G401.6 (cell line): ENCODE results near the gene VCL.

Source experiments
- FAIRE-seq: peaks from 2 replicates; lab custom pipeline; 2012; peaks lifted over from hg19 to GRCh38; lab: Jason Lieb, UNC

VCL gene

DNA sequence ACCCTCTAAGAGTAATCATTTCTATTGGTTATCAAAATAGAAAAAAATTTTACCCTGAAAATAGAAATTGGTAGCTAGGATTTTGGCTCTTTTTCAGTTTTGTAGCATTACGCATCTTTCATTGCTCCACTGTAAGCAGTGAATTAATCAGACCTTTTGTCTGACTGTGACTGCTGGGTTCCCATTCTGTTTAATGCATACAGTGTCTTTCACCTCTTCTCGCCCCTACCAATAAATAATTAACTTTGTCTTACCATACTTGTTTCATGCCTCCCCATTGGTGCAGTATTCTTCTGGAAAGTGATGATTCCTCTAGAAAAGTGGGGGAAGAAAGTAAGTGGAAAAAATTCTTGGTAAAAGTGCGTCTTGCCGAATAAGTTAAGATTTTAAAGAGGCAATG lies 79.5 kb downstream of the VCL start:
- FAIRE-seq = no peak

DNA sequence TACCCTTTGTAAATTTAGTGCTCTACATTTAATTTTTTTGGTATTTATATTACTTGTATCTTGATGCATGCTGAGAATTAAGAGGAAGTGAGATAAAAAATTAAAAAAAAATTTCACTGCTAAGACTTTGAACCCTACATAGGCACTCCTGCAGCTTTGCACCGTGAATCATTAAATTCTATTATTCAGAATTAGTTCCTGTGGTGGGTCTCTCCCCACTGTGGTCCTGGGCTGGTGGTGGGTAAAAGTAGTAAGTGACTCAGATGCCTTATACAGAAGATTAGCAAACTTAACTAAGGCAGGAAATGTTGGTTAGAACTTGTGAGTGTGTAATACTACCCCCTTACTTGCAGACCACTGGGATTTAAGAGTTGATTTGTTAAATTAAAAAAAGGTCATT lies 80.1 kb downstream of the VCL start:
- no peak for FAIRE-seq

DNA sequence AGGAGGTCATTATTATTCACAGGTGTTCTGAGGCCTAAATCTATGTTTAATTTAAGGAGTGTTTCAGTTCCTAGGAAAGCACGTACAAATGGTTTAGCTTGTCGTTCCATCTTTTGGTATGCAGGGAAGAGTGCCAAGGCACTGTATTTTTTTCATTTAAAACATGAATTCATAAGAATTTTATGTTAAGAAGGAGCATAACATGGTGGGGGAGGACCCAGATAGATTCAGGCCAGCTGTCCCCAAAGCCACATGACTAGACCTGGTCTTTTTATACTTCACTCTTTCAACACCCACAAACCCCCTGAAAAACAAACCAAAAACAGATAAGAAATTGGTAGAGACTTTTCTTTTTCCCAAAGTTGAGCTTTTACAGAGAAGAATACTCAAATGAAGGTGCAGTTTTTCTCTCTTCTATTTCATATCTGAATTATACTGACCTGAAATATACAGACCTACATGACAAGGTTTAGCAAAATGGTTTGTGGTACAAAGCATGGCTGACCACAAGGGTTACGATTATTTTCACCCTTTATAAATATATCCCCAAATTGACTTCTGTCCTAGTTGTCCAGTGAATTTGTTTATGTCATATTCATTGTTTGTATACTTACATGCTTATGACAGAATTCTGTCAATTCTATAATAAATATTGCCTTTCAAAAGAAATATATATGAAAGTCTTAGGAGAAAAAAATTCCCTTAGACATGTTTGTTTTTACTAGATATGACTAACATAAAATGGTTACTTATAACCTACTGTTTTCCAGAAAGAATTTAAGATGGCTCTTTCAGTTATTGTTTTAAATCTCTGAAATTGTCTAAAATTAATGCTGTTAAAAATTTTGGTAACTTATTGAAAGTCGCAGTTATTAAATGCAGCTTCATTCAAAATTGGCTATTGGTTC lies 81.4 kb downstream of the VCL start:
- FAIRE-seq = peak; percentile 17

DNA sequence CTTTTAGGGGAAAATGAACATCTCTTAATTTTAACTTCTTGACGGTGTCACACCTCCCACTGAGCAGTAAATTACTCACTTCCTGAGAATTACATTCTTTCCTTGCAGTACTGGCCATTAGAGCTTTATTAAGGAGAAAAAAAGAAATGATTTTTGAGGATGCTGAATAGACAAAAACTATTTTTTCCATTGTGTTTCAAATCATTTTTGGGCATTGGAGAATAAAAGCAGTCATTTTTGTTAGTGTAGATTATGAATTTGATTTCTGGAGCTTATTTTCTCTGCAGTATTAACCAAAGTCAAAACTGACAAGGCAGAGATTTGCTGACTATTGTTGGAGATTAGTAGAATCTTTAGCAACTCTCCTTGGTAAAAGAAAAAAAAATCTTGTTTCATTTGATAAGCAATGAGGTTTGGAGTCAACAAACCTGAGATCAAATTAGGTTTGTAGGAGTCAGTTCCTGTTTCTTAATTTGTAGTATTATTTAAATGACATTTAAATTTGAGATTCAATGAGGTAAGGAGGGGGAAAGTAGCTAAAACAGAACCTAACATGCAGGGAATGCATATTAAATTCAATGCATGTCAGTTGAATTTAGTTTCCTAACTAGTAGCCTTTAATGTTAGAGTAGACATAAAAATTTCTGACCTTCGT lies 82.1 kb downstream of the VCL start:
- FAIRE-seq = peak; percentile 91

DNA sequence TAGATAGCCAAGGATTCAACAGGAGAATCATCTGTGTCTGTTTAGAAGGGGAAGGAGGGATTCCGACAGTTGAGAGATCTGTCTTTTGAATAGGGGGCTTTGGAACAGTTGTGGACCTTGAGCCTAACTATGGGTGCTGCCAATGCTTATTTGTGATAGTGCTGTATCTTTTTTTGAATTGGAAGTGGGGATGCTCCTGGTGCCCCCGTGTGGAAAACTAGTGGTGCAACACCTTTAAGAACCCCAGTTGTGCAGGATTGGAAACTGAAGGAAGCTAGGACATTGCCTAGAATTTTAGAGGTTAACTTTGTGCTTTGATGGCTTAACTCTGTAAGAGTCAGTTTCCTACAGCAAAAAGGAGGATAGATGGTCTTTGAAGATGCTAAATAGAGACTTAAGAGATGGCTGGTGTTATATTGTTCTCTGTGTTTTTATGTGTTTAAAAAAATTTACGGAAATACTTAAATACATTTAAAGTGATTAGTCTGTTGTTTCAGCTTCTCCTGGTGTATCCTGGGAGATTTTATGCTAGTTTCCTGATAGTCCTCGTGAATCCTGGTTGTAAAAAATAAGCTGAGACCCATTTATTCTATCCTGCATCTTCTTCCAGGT lies 83.4 kb downstream of the VCL start:
- FAIRE-seq = peak; percentile 90

DNA sequence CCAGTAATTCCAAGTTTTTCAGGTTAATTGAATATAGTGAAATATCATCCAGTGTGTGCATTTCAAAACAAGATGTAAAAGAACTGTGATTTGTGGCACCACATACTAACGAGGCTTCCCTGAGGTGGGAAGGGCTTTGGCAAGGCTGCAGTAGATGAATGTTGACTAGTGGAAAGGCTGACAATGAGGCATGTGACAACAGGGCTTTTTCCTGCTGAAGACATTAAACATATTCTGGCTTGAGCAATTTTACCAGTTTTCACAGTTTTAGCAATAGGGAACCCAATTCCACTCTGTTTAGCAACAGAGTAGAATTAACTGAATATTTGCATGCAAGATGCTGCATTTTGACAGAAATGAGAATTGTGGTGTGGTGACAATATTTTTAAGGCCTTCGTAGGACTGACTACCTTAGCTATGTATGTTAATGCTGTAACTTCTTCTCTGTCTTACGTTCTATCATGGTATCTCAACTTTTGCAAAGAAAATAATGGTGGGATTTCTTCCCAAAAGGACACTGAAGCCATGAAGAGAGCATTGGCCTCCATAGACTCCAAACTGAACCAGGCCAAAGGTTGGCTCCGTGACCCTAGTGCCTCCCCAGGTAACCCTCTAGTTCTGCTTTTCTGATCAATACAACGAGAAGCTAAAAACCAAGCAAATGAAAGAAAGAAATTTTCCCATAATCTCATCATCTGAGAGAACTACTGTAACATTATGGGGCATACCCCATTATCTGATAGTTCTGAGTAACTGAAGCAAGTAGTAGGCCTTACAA lies 84.2 kb downstream of the VCL start:
- FAIRE-seq = no peak

DNA sequence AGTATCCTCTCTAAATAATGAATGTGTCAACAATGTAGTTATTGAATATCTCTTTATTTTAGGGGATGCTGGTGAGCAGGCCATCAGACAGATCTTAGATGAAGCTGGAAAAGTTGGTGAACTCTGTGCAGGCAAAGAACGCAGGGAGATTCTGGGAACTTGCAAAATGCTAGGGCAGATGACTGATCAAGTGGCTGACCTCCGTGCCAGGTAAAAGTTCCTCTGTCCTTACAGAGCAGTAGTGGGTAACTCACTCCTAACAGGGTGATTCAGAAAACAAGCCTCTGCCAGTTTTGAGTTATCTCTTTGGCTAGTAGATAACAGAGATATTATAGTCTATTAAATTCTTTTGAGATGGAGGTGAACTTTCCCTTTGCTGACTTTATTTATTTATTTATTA lies 85.4 kb downstream of the VCL start:
- FAIRE-seq = no peak

DNA sequence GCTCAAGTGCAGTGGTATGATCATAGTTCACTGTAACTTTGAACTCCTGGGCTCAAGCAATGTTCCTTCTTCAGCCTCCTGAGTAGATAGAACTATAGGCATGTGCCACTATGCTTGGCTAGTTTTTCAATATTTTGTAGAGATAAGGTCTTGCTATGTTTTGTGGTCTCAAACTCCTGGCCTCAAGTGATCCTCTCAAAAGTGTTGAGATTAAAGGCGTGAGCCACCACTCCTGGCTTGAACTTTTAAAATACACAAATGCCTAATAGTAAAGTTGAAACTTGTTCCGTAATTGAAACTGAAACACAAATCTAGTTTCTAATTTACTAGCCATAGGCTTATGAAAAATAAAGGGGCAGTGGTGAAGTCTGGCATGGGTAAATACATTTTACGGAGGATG lies 87.0 kb downstream of the VCL start:
- FAIRE-seq = no peak

DNA sequence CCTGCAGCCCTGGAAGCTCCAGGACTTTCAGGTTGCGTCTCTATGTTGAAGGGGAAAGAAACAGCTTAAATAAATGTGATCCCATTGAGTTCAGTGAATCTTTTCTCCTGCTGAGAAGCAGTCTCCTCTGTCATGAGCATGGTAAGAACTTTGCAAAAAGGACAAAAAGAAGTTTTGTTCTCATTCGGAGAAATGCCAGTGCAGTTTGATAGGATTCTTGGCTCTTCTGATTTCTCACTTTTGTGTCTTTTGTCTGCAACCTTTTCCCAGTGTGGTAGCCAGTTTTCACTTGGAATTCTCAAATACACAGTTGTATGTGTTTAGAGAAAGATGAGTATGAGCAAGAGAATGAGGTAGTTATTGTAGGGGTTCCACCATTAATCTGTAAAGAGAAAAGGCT lies 88.4 kb downstream of the VCL start:
- FAIRE-seq = no peak

DNA sequence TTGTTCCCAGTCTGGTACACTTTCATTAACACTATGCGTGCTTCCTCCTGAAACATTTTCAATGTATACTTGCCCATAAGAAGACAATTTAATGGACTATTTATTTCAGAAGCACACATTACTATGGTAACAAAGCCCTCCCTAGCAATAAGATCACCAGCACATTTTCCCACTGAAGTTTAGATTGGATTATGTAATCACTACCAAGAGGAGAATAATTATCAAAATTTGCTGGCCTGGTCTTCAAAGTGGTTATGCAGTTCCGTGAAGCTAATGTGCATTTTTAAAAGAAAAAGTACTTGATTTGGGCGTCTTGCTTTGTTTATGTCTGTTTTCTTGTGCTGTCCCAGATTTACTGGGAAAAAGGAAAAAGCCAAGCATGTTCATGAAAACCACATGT lies 90.8 kb downstream of the VCL start:
- FAIRE-seq = no peak

DNA sequence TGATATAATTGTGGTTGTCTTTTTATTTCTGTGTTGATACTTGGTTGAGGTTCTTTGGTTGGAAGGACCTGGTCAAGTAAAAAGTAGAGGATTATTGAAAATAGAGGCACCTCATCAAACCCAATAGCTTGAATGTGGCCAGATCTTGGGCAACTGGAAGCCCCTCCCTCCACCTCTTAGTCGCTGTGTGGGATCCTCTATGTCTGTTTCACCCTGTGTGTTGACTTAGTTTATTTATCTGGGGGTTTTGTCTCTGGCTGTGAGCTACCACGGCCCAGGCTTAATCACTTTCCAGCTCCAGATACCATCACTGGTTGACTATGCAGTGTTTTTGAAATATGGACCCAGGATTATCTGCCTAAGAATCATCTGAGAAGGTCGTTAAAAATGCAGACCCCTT lies 94.5 kb downstream of the VCL start:
- FAIRE-seq = no peak

DNA sequence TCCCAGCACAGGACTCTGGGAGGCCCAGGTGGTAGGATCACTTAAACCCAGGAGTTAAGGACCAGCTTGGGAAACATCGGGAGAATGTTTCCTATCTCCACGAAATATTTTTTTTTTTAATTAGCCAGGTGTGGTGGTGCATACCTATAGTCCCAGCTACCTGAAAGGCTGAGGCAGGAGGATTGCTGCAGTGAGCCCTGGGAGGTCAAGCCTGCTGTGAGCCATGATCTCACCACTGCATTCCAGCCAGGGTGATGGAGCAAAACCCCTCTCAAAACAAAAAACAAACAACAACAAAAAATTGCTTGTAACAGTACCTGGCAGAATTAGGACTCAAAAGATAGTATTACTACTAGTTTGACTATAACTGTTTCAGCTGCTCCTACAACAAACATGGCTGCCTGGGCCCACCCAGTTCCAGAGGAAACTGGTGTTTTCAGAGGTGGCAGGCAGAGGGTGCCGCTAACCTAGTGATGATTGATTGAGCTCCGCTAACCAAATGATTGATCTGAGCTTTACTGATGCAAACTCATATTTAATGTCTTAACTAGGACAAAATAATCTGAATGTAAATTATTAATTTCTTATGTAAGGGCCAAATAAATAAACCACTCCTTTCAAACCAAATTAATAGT lies 95.7 kb downstream of the VCL start:
- no peak for FAIRE-seq

DNA sequence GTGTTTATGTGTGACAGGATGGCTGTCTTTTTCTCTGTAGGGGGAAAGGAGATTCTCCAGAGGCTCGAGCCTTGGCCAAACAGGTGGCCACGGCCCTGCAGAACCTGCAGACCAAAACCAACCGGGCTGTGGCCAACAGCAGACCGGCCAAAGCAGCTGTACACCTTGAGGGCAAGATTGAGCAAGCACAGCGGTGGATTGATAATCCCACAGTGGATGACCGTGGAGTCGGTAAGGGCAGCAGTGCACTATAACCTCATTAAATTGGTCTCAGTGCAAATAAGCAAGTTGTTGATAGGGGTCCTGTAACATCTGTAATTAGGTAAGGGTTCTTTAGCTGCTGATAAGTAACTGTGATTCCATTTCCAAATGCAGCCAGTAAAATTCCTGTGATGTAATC lies 96.3 kb downstream of the VCL start:
- FAIRE-seq = no peak

DNA sequence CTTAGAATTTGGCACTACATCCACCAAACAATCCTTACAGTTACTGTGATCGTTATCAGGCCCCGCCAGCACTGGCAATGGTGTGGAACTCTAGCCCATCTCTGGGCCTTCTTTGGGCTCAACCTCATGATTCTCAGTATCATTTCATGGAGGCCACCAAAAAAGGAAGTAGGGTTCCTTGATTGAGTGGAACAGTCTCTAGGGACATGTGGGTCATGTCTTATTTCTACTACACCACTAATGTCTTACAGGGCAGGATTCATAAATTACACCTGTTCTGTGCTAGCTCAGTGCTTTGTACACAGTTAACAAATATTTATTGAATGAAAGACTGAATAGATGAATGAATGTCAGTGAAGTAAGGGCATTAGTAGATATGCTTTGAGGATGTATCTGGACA lies 98.9 kb downstream of the VCL start:
- FAIRE-seq = no peak

DNA sequence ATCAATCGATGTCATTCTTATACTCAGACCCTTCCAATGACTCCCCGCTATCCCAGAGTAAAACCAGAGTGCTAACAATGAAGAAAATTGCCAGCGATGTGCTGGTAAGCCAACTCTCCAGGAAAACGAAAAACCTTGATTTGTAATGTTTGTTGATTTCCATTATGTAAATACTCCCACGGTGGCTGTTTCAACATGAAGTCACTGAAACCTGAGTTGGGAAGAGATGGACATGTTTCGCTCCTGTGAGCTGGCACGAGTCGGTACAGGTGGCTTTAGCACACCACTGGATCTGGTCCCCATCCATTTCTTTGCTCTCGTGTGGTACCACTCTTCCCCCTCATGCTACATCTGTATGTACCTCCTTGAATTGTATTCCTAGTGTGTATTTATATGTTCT lies 99.9 kb downstream of the VCL start:
- FAIRE-seq = no peak

DNA sequence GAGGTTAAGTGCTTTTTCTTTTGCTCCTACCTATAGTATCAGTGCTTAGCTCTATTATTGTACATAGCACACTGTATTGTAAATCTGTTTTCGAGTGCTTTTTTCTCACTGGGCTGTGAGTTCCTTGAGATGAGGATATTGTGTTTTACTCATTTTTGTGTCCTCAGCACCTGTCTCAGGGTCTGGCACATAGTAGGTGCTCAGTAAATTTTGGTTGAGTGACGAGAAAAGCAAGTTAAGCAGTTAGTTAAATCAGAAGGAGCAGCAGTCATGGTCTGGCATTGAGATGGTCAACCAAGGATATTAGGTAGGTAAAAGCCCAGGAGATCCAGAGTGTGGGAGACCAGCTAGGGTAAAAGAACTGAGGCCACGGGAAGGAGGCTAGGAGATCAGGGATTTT lies 101.5 kb downstream of the VCL start:
- no peak for FAIRE-seq

DNA sequence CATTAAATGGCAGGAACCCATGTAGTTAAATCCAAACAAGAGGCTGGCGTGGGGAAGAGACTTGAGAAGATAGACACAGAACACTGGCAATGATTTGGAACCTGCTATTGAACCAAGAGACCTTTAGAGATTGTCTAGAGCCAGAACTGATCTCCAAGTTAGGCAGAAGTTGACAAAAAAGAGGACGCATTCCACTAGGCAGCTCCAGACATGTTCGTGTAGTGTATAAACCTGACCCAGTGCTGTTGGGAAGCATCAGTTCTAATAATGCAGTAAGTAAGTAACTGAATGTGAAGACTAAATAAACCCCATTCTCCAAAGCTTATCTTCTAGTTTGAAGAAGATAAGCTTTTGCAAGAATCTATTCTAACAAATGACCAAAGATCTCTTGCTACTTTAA lies 101.9 kb downstream of the VCL start:
- no peak for FAIRE-seq

DNA sequence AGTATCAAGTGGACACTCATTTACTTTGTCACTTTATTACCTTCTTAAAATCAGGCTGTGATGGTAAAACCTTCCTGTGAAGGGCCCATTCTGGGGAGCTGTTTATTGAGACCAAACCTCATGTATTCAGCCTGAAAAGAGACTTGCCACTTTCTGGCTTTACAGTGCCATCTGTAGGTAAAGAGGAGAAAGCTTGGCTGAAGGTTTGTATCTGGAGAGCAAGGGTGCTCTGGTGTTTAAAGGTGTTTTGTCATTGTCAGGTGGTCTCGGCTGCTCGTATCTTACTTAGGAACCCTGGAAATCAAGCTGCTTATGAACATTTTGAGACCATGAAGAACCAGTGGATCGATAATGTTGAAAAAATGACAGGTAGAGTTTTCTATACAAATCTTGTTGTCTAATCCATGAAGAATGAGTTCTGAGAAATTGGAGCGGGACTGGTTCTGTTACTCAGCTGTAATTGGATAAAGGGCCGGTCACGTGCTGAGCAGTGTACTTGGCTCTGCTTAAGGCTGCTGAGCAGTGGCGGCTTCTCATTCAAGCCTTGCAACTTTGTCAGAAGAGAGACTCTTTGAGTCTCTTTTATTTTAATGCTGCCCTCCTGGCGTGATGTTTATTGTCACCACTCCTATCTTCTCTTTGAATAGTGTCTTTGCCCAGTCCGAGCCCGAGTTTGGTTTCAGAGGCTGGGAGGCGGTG lies 105.8 kb downstream of the VCL start:
- peak; percentile 78 for FAIRE-seq

DNA sequence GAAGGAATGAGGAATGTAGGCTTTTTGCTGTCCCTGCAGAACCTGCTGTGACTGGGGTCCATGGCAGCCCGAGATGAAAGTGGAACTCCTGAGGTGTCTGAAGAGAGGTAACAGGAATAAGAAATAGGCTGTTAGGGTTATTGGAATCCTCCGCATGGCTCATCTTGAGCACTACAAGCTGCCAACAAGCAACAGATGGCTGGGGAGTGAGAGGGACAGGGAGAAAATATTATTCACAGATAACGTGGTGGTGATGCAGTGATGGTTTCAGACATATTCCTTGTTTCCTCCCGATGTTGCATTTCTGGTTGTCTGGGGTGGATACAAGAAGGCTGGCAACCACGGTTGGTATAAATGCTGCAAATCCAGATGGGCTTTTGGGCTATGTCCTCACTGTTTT lies 106.6 kb downstream of the VCL start:
- no peak for FAIRE-seq

DNA sequence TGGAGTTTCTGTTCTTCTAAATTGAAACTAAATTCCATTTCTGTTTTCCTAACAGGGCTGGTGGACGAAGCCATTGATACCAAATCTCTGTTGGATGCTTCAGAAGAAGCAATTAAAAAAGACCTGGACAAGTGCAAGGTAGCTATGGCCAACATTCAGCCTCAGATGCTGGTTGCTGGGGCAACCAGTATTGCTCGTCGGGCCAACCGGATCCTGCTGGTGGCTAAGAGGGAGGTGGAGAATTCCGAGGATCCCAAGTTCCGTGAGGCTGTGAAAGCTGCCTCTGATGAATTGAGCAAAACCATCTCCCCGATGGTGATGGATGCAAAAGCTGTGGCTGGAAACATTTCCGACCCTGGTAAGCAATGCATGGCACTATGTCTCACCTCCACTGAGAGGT lies 107.1 kb downstream of the VCL start:
- FAIRE-seq = no peak

DNA sequence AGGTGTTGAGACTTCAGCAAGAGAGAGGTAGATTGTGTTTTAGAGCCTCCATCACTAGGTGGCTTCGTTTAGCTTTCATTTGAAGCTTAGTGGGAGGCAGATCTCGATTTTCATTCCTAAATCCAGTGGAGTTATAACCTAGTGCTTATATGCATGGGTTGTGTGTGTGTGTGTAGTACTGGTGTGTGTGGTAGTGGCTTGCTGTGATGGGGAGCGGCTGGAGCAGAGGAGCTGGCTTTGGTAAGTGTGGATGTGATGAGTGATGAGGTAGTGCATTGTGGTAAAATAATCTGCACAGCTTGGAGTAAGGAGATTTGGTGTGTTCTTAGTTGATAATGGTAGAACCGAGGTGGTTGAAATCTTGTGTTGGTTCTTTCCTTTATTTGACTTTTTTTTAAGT lies 109.5 kb downstream of the VCL start:
- FAIRE-seq = no peak

DNA sequence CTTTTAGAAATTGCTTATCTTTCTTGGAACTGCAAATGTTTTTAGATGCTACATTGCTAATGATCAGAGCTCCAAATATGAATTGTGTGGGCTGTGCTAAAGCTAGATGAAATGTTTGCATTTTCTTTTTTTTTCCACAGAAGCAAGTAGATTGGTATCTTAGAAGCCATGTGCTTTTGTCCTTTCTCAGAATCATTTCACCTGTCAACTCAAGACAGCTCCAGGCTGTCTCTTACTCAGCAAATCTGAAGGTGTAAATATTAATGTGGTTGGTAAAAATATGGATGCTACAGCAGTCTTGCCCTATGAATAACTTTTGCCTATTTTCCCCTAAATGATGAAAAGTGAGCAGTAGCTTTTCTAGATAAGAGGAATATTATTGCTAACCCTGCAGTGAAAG lies 111.5 kb downstream of the VCL start:
- FAIRE-seq = no peak
